H1 (cell line): ENCODE results near the gene KRT77. TPM values are rescaled to one million over a fixed set of nuclear protein-coding genes. Genes with fewer than 3 reads are reported as not detected.

Source experiments
- CEBPB ChIP-seq: IDR thresholded peaks from 2 replicates; pipeline ENCODE4 v1.6.1; 2012; ENCODE audit warnings: low read depth, low read length
- JUN ChIP-seq: IDR thresholded peaks from 2 replicates; pipeline ENCODE4 v1.6.1; 2011; ENCODE audit warnings: low read depth, mild to moderate bottlenecking, improper control_type of control experiment, low read length
- SIN3A ChIP-seq, 2 experiments: IDR thresholded peaks in 1 of 2; conservative IDR thresholded peaks in 1 of 2; 2 replicates each; pipeline ENCODE4 v1.6.1; 2011 to 2012; ENCODE audit warnings: low read length in 2 of 2, improper control_type of control experiment in 1 of 2, low read depth in 1 of 2, mild to moderate bottlenecking in 1 of 2
- TAF1 ChIP-seq: IDR thresholded peaks from 2 replicates; pipeline ENCODE4 v1.6.1; 2011; ENCODE audit warnings: mild to moderate bottlenecking, low read depth, low read length
- polyA plus RNA-seq, 7 experiments: library from polyadenylated mRNA; depleted of rRNA in 3 of 7; stranded (reverse) in 5 of 7; unstranded in 2 of 7; fragments of >200 nt in 5 of 7; fragments of 200-250 nt in 2 of 7; gene quantifications; 1 replicate in 5 of 7; 2 replicates in 1 of 7; 4 replicates in 1 of 7; pipeline versions ENCODE4 v1.2.1 to v1.2.3, GENCODE V29; 2011 to 2013; ENCODE audit warnings: missing spikeins in 2 of 7, mixed read lengths in 2 of 7
- total RNA-seq: library from RNA; stranded (reverse); fragmentation: NEBNext Ultra II Directional; extraction: Animal tissue kit (Norgen Biotek cat#: 25700); gene quantifications from 2 replicates; pipeline ENCODE4 v1.2.1, GENCODE V29; 2021
- TF ChIP-seq, protein P1 (sequence below): IDR thresholded peaks from 2 replicates; pipeline ENCODE4 v1.6.1; 2012; ENCODE audit warnings: inconsistent platforms

The KRT77 gene
- total and polyA plus RNA-seq, 2 of the 8 experiments (the other 6 are each of a cell fraction or from before 2014, with no cell fraction given), result 0.02 TPM; not detected in 1

DNA sequence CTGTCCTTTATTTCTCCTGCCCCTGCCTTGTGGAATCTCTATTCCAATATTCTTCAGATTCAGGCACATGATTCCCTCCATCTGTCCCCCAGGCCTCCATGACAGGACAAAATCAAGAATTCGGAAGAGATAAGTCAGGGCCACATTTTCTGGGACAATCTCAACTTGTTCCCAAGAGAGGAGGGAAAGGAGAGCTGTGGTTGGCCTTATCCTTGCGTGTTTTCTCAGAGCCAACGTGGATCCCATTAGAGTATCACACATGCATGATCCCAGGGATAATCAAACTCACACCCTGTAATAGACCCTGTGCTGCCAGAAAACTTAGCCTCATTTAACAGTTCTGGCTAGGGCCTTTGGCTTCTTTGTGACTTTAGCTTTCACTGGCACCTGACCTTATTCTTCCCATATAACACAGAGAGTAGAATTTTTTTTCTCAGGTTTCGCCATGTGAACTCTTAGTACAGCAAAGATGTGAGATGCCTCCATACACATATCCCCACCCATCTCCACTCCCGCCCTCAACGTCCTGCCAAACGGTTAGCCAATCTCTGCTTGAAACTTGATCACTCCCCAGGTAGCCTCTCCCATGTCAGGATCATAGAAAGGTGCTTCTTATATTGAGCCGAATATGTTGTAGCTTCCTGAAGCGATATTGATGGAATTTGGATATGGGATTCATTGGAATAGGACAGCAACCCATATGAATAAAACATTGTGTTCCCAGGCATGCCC, 16.4 kb downstream of the KRT77 start (continued):
- no peak for TF ChIP-seq CEBPB
- TF ChIP-seq TAF1, result no peak
- TF ChIP-seq SIN3A (conservative IDR thresholded peaks at IDR 0.05 in 1 of 2, IDR thresholded peaks at IDR 0.05 in 1 of 2; ENCODE audit: low read depth in 1 of 2, low read length in 2 of 2), result no peak
- TF ChIP-seq, protein P1, sequence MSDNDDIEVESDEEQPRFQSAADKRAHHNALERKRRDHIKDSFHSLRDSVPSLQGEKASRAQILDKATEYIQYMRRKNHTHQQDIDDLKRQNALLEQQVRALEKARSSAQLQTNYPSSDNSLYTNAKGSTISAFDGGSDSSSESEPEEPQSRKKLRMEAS, result no peak
- TF ChIP-seq JUN, result no peak
